WTC11 (cell line): Measurements from ENCODE around the gene EEF2K. TPM values are rescaled to one million over a fixed set of nuclear protein-coding genes. Genes with fewer than 3 reads are reported as not detected.

ENCODE experiments used
- ATAC-seq: fragments of 200-7000 bp; cut with Tn5 transposase; 2 replicates; pipeline ENCODE4 v1.10.0; 2021; ENCODE audit warnings: mild to moderate bottlenecking, moderate library complexity
- CTCF ChIA-PET: fragments of 300-600 bp; sonication (Branson Sonifier 250); formaldehyde crosslinking; loops from one replicate; lab custom pipeline; 2021; ENCODE audit warnings: antibody characterized with exemption; lab: Charles Lee
- POLR2A ChIA-PET: fragments of 350-600 bp; sonication (Branson Sonifier 250); formaldehyde crosslinking; loops from one replicate; lab custom pipeline; 2021; ENCODE audit warnings: antibody characterized with exemption; lab: Charles Lee
- DNase-seq: peaks from one replicate; pipeline ENCODE4 v3.0.0; 2021; ENCODE audit warnings: low spot score
- H3K27ac Mint-ChIP-seq: 2 replicates; pipeline ENCODE4 v1.8.0; 2021; ENCODE audit warnings: mixed read lengths
- H3K27me3 Mint-ChIP-seq: 2 replicates; pipeline ENCODE4 v1.8.0; 2021; ENCODE audit warnings: low read depth, mild to moderate bottlenecking, moderate library complexity, mixed read lengths
- H3K36me3 Mint-ChIP-seq: 2 replicates; pipeline ENCODE4 v1.8.0; 2021; ENCODE audit warnings: mixed read lengths
- H3K4me1 Mint-ChIP-seq: 2 replicates; pipeline ENCODE4 v1.8.0; 2022; ENCODE audit warnings: mixed read lengths
- H3K4me3 Mint-ChIP-seq: 2 replicates; pipeline ENCODE4 v1.8.0; 2021; ENCODE audit warnings: mild to moderate bottlenecking, moderate library complexity, mixed read lengths
- H3K9me3 Mint-ChIP-seq: 2 replicates; pipeline ENCODE4 v1.8.0; 2021; ENCODE audit warnings: mixed read lengths
- AFF4 ChIP-seq: sonication (generic); formaldehyde crosslinking; IDR thresholded peaks from 2 replicates; pipeline ENCODE4 v1.8.1; 2023; ENCODE audit warnings: mild to moderate bottlenecking, missing genetic modification reagents, borderline replicate concordance
- ATF2 ChIP-seq: sonication (generic); formaldehyde crosslinking; IDR thresholded peaks from 2 replicates; pipeline ENCODE4 v1.8.1; 2022; ENCODE audit warnings: low read depth, missing genetic modification reagents, borderline replicate concordance
- CREM ChIP-seq: sonication (generic); formaldehyde crosslinking; IDR thresholded peaks from 2 replicates; pipeline ENCODE4 v1.8.1; 2022; ENCODE audit warnings: mild to moderate bottlenecking, missing genetic modification reagents, moderate library complexity
- E2F4 ChIP-seq: sonication (generic); formaldehyde crosslinking; IDR thresholded peaks from 2 replicates; pipeline ENCODE4 v1.8.1; 2022; ENCODE audit warnings: low read depth, mild to moderate bottlenecking, moderate library complexity, missing genetic modification reagents, borderline replicate concordance
- ELF4 ChIP-seq: sonication (generic); formaldehyde crosslinking; IDR thresholded peaks from 2 replicates; pipeline ENCODE4 v1.8.1; 2022; ENCODE audit warnings: low read depth, mild to moderate bottlenecking, moderate library complexity, missing genetic modification reagents
- FOXJ3 ChIP-seq: sonication (generic); formaldehyde crosslinking; IDR thresholded peaks from 2 replicates; pipeline ENCODE4 v1.9.0; 2021; ENCODE audit warnings: missing genetic modification reagents, mild to moderate bottlenecking, borderline replicate concordance
- GABPB1 ChIP-seq: sonication (generic); formaldehyde crosslinking; IDR thresholded peaks from 2 replicates; pipeline ENCODE4 v1.8.1; 2023; ENCODE audit warnings: mild to moderate bottlenecking, missing genetic modification reagents
- GRHL2 ChIP-seq: fragments of 250-450 bp; sonication (Bioruptor Pico); IDR thresholded peaks from 2 replicates; pipeline ENCODE4 v1.8.0; 2022; ENCODE audit warnings: mild to moderate bottlenecking, moderate library complexity; ENCODE audit not compliant: insufficient replicate concordance, severe bottlenecking
- HMGA2 ChIP-seq: fragments of 250-450 bp; sonication (Bioruptor Pico); IDR thresholded peaks from 2 replicates; pipeline ENCODE4 v1.4.0; 2021; ENCODE audit warnings: mild to moderate bottlenecking, moderate library complexity
- IRF2 ChIP-seq: sonication (generic); formaldehyde crosslinking; IDR thresholded peaks from 2 replicates; pipeline ENCODE4 v1.8.0; 2022; ENCODE audit warnings: low read depth, missing genetic modification reagents, borderline replicate concordance
- KAT7 ChIP-seq: sonication (generic); formaldehyde crosslinking; IDR thresholded peaks from 2 replicates; pipeline ENCODE4 v1.8.1; 2023; ENCODE audit warnings: missing genetic modification reagents, mild to moderate bottlenecking, borderline replicate concordance
- PRDM15 ChIP-seq: sonication (generic); formaldehyde crosslinking; IDR thresholded peaks from 2 replicates; pipeline ENCODE4 v1.8.0; 2022; ENCODE audit warnings: missing genetic modification reagents
- SMAD3 ChIP-seq: sonication (generic); formaldehyde crosslinking; IDR thresholded peaks from 2 replicates; pipeline ENCODE4 v1.8.0; 2022; ENCODE audit warnings: missing genetic modification reagents, mild to moderate bottlenecking, borderline replicate concordance
- SMAD4 ChIP-seq: sonication (generic); formaldehyde crosslinking; IDR thresholded peaks from 2 replicates; pipeline ENCODE4 v1.8.0; 2022; ENCODE audit warnings: mild to moderate bottlenecking, missing genetic modification reagents
- TCF7 ChIP-seq: sonication (generic); formaldehyde crosslinking; IDR thresholded peaks from 2 replicates; pipeline ENCODE4 v1.8.0; 2022; ENCODE audit warnings: mild to moderate bottlenecking, low read depth, missing genetic modification reagents, moderate library complexity
- TEAD1 ChIP-seq: sonication (generic); formaldehyde crosslinking; IDR thresholded peaks from 2 replicates; pipeline ENCODE4 v1.8.0; 2022; ENCODE audit warnings: mild to moderate bottlenecking, missing genetic modification reagents
- USF2 ChIP-seq: sonication (generic); formaldehyde crosslinking; IDR thresholded peaks from 2 replicates; pipeline ENCODE4 v1.8.1; 2023; ENCODE audit warnings: mild to moderate bottlenecking, missing genetic modification reagents, moderate library complexity
- ZNF263 ChIP-seq: sonication (generic); formaldehyde crosslinking; IDR thresholded peaks from 2 replicates; pipeline ENCODE4 v1.8.1; 2022; ENCODE audit warnings: low read depth, mild to moderate bottlenecking, moderate library complexity, missing genetic modification reagents
- ZNF512 ChIP-seq: sonication (generic); formaldehyde crosslinking; IDR thresholded peaks from 2 replicates; pipeline ENCODE4 v1.8.1; 2022; ENCODE audit warnings: missing genetic modification reagents, borderline replicate concordance
- total RNA-seq: library from RNA; stranded (reverse); gene quantifications from 3 replicates; pipeline ENCODE4 v1.2.3, GENCODE V29; 2021

The EEF2K gene
- total RNA-seq, 1 experiment from 2014 or later: 26.7 TPM

GRCh38 chr16:22252317-22252716, 46.2 kb downstream of the EEF2K start (continued):
- no peak for TF ChIP-seq ZNF263 (CRISPR knock-in tag)
- TF ChIP-seq CREM (CRISPR knock-in tag): no peak
- TF ChIP-seq ZNF512 (CRISPR knock-in tag): no peak
- no peak for TF ChIP-seq HMGA2 (CRISPR knock-in tag)

GRCh38 chr16:22253272-22253671, 47.2 kb downstream of the EEF2K start:
- TF ChIP-seq GRHL2 (CRISPR knock-in tag): no peak
- no peak for TF ChIP-seq AFF4 (CRISPR knock-in tag)
- TF ChIP-seq TCF7 (CRISPR knock-in tag): no peak
- no peak for TF ChIP-seq SMAD4 (CRISPR knock-in tag)
- TF ChIP-seq TEAD1 (CRISPR knock-in tag): no peak
- no peak for TF ChIP-seq HMGA2 (CRISPR knock-in tag)
- no peak for TF ChIP-seq CREM (CRISPR knock-in tag)
- no peak for TF ChIP-seq ELF4 (CRISPR knock-in tag)
- TF ChIP-seq SMAD3 (CRISPR knock-in tag): no peak
- TF ChIP-seq GABPB1 (CRISPR knock-in tag): no peak
- no peak for TF ChIP-seq KAT7 (CRISPR knock-in tag)
- no peak for TF ChIP-seq FOXJ3 (CRISPR knock-in tag)
- H3K4me3 Mint-ChIP-seq: no peak overlapping the region
- H3K9me3 Mint-ChIP-seq: peaks cover 12% of the 10 kb centered on the region
- H3K4me1 Mint-ChIP-seq: no peaks in the 10 kb centered on the region
- H3K27me3 Mint-ChIP-seq: no peaks in the 10 kb centered on the region
- POLR2A ChIA-PET: no interaction called here
- CTCF ChIA-PET: interaction anchor here (1.1 to 1.6 kb wide), 2 partner anchors 11 to 47 kb away, joined by 3 read pairs; no protein-coding TSS in a partner anchor
- peaks cover 70% of the 10 kb centered on the region for H3K36me3 Mint-ChIP-seq
- DNase-seq (no peak), ATAC-seq (no peak)
- H3K27ac Mint-ChIP-seq: no peak overlapping the region

- Mint-ChIP-seq H3K4me1 (no peaks in the 10 kb centered on the region), H3K27me3 (no peaks in the 10 kb centered on the region)
- POLR2A ChIA-PET: no interaction called here
- TF ChIP-seq IRF2 (no peak), PRDM15 (CRISPR knock-in tag) (no peak), FOXJ3 (CRISPR knock-in tag) (no peak), ELF4 (CRISPR knock-in tag) (no peak), ATF2 (CRISPR knock-in tag) (no peak), USF2 (CRISPR knock-in tag) (peak; percentile 38; the same call in 1 of the 2 replicates), E2F4 (CRISPR knock-in tag) (no peak), GRHL2 (CRISPR knock-in tag) (no peak)
- TF ChIP-seq, all 79 proteins: peak for 1
- no peak for DNase-seq
- H3K36me3 Mint-ChIP-seq: peaks cover 83% of the 10 kb centered on the region
- peaks cover 32% of the 10 kb centered on the region for H3K9me3 Mint-ChIP-seq
- CTCF ChIA-PET: no interaction called here
- no peak for ATAC-seq
- no peak overlapping the region for H3K4me3 Mint-ChIP-seq
- H3K27ac Mint-ChIP-seq: no peak overlapping the region
Observed at GRCh38 chr16:22255335-22255734, 49.3 kb downstream of the EEF2K start.
